ENCODE results near the gene HS3ST4. TPM values are rescaled to one million over a fixed set of nuclear protein-coding genes. Genes with fewer than 3 reads are reported as not detected.

Gene HS3ST4
- total and polyA plus RNA-seq, 8 donors: 0.09 to 0.11 (median 0.11) TPM; not detected in 4

GRCh38 chr16:25941800-25942499, 250.2 kb downstream of the HS3ST4 start:
- Histone ChIP-seq H3K4me3 (no peak overlapping the region), H3K36me3 (no peaks in the 10 kb centered on the region), H3K4me1 (no peaks in the 10 kb centered on the region), H3K27me3 (no peaks in the 10 kb centered on the region), H3K9me3 (peaks cover 0 to 18% of the 10 kb centered on the region in 2 donors), H3K27ac (no peak overlapping the region)
- intact Hi-C loops (cut with DNase I): no loop called here
- ATAC-seq (no peak), DNase-seq (no peak)
- no peak for TF ChIP-seq CTCF (IDR thresholded peaks at IDR 0.05)

- Histone ChIP-seq H3K4me3 (no peak overlapping the region), H3K27ac (no peak overlapping the region), H3K27me3 (no peaks in the 10 kb centered on the region), H3K4me1 (no peaks in the 10 kb centered on the region), H3K9me3 (no peaks in the 10 kb centered on the region), H3K36me3 (no peaks in the 10 kb centered on the region)
- TF ChIP-seq CTCF (IDR thresholded peaks at IDR 0.05): no peak
- intact Hi-C loops (cut with DNase I): no loop called here
- ATAC-seq (no peak), DNase-seq (no peak)
Observed at GRCh38 chr16:25950586-25951281, 259.0 kb downstream of the HS3ST4 start.

GRCh38 chr16:25951999-25952398, 260.2 kb downstream of the HS3ST4 start:
- Histone ChIP-seq H3K4me3 (no peak overlapping the region), H3K27ac (no peak overlapping the region), H3K4me1 (no peaks in the 10 kb centered on the region), H3K36me3 (no peaks in the 10 kb centered on the region), H3K9me3 (no peaks in the 10 kb centered on the region), H3K27me3 (no peaks in the 10 kb centered on the region)
- intact Hi-C loops (cut with DNase I): no loop called here
- TF ChIP-seq CTCF (IDR thresholded peaks at IDR 0.05): no peak
- DNase-seq (no peak), ATAC-seq (no peak)

- no peak for TF ChIP-seq CTCF (IDR thresholded peaks at IDR 0.05)
- no peaks in the 10 kb centered on the region for H3K36me3 ChIP-seq
- H3K4me1 ChIP-seq: no peaks in the 10 kb centered on the region
- no peaks in the 10 kb centered on the region for H3K27me3 ChIP-seq
- ATAC-seq (no peak), DNase-seq (no peak)
- intact Hi-C loops (cut with DNase I): no loop called here
- no peaks in the 10 kb centered on the region for H3K9me3 ChIP-seq
- no peak overlapping the region for H3K4me3 ChIP-seq
- H3K27ac ChIP-seq: no peak overlapping the region
Observed at GRCh38 chr16:25952983-25953382, 261.2 kb downstream of the HS3ST4 start.

GRCh38 chr16:25957707-25958106, 265.9 kb downstream of the HS3ST4 start:
- ATAC-seq (no peak), DNase-seq (no peak)
- Histone ChIP-seq H3K27ac (no peak overlapping the region), H3K27me3 (no peaks in the 10 kb centered on the region), H3K36me3 (no peaks in the 10 kb centered on the region), H3K4me1 (no peaks in the 10 kb centered on the region), H3K4me3 (no peak overlapping the region), H3K9me3 (no peaks in the 10 kb centered on the region)
- intact Hi-C loops (cut with DNase I): no loop called here
- TF ChIP-seq CTCF (IDR thresholded peaks at IDR 0.05): no peak
